ENCODE data around the gene TSPAN14. TPM values are rescaled to one million over a fixed set of nuclear protein-coding genes. Genes with fewer than 3 reads are reported as not detected.
A peak's percentile ranks its signal among the peaks of the same experiment; 100 is the strongest.

The TSPAN14 gene
- polyA plus RNA-seq, 4 donors: 7.4 to 69.4 (median 32.4) TPM

DNA sequence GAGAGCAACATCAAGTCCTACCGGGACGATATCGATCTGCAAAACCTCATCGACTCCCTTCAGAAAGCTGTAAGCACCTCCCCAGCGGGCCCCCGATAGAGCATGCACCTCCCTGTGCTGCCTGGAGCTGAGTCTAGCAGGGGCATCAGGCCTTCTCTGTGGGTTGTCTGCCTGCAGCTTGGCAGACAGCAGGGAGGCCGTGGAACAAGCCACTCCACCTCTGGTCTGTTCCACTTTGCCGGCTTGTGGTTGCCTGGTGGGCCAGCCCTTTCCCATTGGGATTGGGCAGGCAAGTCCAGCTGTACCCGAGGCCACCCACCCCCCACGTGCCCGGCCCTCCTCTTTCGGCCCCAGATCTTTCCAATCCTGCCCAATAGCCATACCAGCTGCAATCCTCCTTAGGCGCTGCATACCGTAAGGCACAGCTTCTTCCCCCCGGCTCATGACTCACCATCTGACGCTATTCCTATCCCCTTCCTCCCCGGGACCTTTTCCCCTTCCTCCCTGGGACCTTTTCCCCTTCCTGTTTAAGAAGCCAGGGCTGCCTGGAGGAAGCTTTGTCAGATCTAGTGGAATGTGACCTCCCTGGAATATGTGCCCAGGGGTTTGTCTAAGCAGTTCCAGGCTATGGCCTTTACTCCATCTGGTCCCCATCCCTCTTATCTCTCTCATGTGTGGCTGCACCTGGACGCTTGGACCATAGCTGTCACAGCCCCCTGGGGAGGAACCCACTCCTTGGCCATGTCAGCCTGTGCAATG is 55.5 kb downstream of the TSPAN14 start:
- no peaks in the 10 kb centered on the region for H3K9me3 ChIP-seq (ENCODE audit: control insufficient read depth in 2 of 2, insufficient read depth in 1 of 2, low read depth in 1 of 2, low read length in 1 of 2)
- 81 to 90% (median 88%) methylated on average over 17 to 18 of the region's 18 CpGs for WGBS, 3 donors
- H3K27ac ChIP-seq (ENCODE audit: low read depth in 1 of 3, low read length in 2 of 3): peak overlapping the region in 1 of 3 donors; percentile 53
- no peak overlapping the region for H3K4me3 ChIP-seq (ENCODE audit: low read depth in 1 of 3, low read length in 3 of 3)
- FAIRE-seq (no peak), DNase-seq (no peak)
- H3K36me3 ChIP-seq (ENCODE audit: control insufficient read depth in 3 of 3, insufficient read depth in 2 of 3, low read depth in 1 of 3, low read length in 3 of 3): peaks cover 0 to 73% (median 20%) of the 10 kb centered on the region in 3 donors
- H3K4me1 ChIP-seq (ENCODE audit: control insufficient read depth in 3 of 3, insufficient read depth in 2 of 3, low read depth in 1 of 3, low read length in 2 of 3): peaks cover 7 to 28% (median 8%) of the 10 kb centered on the region in 3 donors
- no peaks in the 10 kb centered on the region for H3K27me3 ChIP-seq (ENCODE audit: control insufficient read depth in 3 of 3, insufficient read depth in 3 of 3, low read length in 3 of 3)

DNA sequence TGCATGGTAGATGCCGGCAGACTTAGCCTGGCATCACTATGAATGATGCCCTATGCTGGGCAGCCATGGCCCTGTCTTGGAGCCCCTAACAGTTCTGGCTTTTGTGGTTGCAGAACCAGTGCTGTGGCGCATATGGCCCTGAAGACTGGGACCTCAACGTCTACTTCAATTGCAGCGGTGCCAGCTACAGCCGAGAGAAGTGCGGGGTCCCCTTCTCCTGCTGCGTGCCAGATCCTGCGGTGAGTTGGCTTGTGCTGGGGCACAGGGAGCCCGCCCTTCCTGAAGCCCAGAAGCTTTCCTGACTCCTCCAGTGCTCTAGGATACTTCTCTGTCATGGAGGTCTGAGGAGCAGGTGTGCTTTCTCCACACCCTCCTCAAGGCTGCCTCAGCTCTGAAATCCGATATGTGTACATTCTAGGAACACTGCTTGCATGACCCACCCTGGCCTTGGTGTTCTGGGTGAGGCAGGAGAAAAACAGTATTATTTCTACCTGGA is 58.0 kb downstream of the TSPAN14 start:
- 87 to 95% (median 92%) methylated on average over 10 of the region's 10 CpGs for WGBS, 3 donors

DNA sequence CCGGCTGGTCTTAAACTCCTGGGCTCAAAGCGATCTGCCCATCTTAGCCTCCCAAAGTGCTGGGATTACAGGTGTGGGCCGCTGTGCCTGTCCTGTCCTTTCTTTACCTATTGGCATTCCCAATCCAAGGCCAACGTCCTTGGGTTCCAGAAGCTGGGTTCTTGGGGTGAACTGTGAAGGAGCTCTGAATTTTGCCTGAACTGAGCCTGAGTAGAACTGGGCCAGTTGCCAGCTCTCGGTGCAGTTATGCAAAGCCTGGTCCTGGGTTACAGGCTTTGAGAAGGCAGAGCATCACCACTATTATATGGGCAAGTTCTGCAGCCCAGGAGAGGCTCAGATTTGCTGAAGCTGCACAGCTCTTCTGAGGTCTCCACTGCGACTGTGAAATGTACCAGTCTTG is 59.0 kb downstream of the TSPAN14 start:
- no peak for DNase-seq
- no peaks in the 10 kb centered on the region for H3K9me3 ChIP-seq (ENCODE audit: control insufficient read depth in 2 of 2, insufficient read depth in 1 of 2, low read depth in 1 of 2, low read length in 1 of 2)
- 93 to 94% (median 94%) methylated on average over 6 of the region's 6 CpGs for WGBS, 3 donors
- no peak overlapping the region for H3K27ac ChIP-seq (ENCODE audit: low read depth in 1 of 3, low read length in 2 of 3)
- no peak for FAIRE-seq
- peaks cover 4 to 88% (median 41%) of the 10 kb centered on the region in 3 donors for H3K36me3 ChIP-seq (ENCODE audit: control insufficient read depth in 3 of 3, insufficient read depth in 2 of 3, low read depth in 1 of 3, low read length in 3 of 3)
- H3K4me1 ChIP-seq (ENCODE audit: control insufficient read depth in 3 of 3, insufficient read depth in 2 of 3, low read depth in 1 of 3, low read length in 2 of 3): no peaks in the 10 kb centered on the region
- H3K27me3 ChIP-seq (ENCODE audit: control insufficient read depth in 3 of 3, insufficient read depth in 3 of 3, low read length in 3 of 3): no peaks in the 10 kb centered on the region
- H3K4me3 ChIP-seq (ENCODE audit: low read depth in 1 of 3, low read length in 3 of 3): no peak overlapping the region

More for the DNA sequence above, 58.0 kb downstream of the TSPAN14 start:
- Histone ChIP-seq H3K4me1 (ENCODE audit: control insufficient read depth in 3 of 3, insufficient read depth in 2 of 3, low read depth in 1 of 3, low read length in 2 of 3) (peaks cover 0 to 4% (median 0%) of the 10 kb centered on the region in 3 donors), H3K27ac (ENCODE audit: low read depth in 1 of 3, low read length in 2 of 3) (no peak overlapping the region), H3K36me3 (ENCODE audit: control insufficient read depth in 3 of 3, insufficient read depth in 2 of 3, low read depth in 1 of 3, low read length in 3 of 3) (peaks cover 2 to 85% (median 37%) of the 10 kb centered on the region in 3 donors), H3K4me3 (ENCODE audit: low read depth in 1 of 3, low read length in 3 of 3) (no peak overlapping the region), H3K9me3 (ENCODE audit: control insufficient read depth in 2 of 2, insufficient read depth in 1 of 2, low read depth in 1 of 2, low read length in 1 of 2) (no peaks in the 10 kb centered on the region), H3K27me3 (ENCODE audit: control insufficient read depth in 3 of 3, insufficient read depth in 3 of 3, low read length in 3 of 3) (no peaks in the 10 kb centered on the region)
- DNase-seq: no peak
- no peak for FAIRE-seq

DNA sequence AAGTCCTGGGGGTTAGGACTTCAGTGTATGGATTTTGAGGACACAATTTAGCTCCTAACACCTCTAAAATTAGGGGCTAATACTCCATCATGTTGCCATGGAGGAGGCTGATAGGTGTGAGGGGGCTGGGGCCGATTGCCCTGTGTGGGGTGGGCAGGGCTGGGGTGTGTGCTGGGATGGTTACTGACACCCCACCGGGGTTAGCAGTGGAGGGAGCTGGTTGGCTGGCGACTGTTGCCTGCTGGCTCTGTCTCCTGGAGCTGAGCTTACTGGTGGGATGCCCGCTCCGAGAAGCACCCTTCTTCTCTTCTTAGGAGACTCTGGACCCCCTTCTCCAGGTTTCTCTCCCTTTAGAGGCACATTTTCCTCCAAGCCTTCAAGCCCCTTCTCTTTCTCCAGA is 61.4 kb downstream of the TSPAN14 start:
- Histone ChIP-seq H3K9me3 (ENCODE audit: control insufficient read depth in 2 of 2, insufficient read depth in 1 of 2, low read depth in 1 of 2, low read length in 1 of 2) (no peaks in the 10 kb centered on the region), H3K36me3 (ENCODE audit: control insufficient read depth in 3 of 3, insufficient read depth in 2 of 3, low read depth in 1 of 3, low read length in 3 of 3) (peaks cover 12 to 87% (median 43%) of the 10 kb centered on the region in 3 donors), H3K27me3 (ENCODE audit: control insufficient read depth in 3 of 3, insufficient read depth in 3 of 3, low read length in 3 of 3) (no peaks in the 10 kb centered on the region), H3K4me3 (ENCODE audit: low read depth in 1 of 3, low read length in 3 of 3) (no peak overlapping the region), H3K4me1 (ENCODE audit: control insufficient read depth in 3 of 3, insufficient read depth in 2 of 3, low read depth in 1 of 3, low read length in 2 of 3) (peaks cover 0 to 4% (median 0%) of the 10 kb centered on the region in 3 donors), H3K27ac (ENCODE audit: low read depth in 1 of 3, low read length in 2 of 3) (no peak overlapping the region)
- DNase-seq (no peak), FAIRE-seq (no peak)
- WGBS, 3 donors: 88 to 98% (median 92%) methylated on average over 5 of the region's 5 CpGs

DNA sequence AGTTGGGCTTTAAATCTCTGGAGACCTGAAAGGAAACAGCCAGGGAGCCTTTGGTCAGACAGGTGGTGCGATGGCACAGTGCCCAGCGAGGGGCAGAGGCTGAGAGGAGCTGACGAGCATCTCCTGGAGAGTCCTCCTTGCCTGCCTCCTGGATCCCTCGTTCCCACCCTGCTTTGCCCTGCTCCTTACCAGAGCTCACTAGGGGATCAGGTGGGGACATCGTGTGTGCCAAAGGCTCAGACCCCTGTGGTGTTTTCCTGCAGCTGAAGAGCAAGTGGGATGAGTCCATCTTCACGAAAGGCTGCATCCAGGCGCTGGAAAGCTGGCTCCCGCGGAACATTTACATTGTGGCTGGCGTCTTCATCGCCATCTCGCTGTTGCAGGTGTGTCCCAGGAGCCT is 61.8 kb downstream of the TSPAN14 start:
- Histone ChIP-seq H3K27ac (ENCODE audit: low read depth in 1 of 3, low read length in 2 of 3) (no peak overlapping the region), H3K4me1 (ENCODE audit: control insufficient read depth in 3 of 3, insufficient read depth in 2 of 3, low read depth in 1 of 3, low read length in 2 of 3) (peaks cover 0 to 4% (median 0%) of the 10 kb centered on the region in 3 donors), H3K27me3 (ENCODE audit: control insufficient read depth in 3 of 3, insufficient read depth in 3 of 3, low read length in 3 of 3) (no peaks in the 10 kb centered on the region), H3K4me3 (ENCODE audit: low read depth in 1 of 3, low read length in 3 of 3) (no peak overlapping the region), H3K36me3 (ENCODE audit: control insufficient read depth in 3 of 3, insufficient read depth in 2 of 3, low read depth in 1 of 3, low read length in 3 of 3) (peaks cover 12 to 88% (median 43%) of the 10 kb centered on the region in 3 donors), H3K9me3 (ENCODE audit: control insufficient read depth in 2 of 2, insufficient read depth in 1 of 2, low read depth in 1 of 2, low read length in 1 of 2) (no peaks in the 10 kb centered on the region)
- FAIRE-seq (no peak), DNase-seq (no peak)
- 84 to 91% (median 85%) methylated on average over 12 of the region's 12 CpGs for WGBS, 3 donors

DNA sequence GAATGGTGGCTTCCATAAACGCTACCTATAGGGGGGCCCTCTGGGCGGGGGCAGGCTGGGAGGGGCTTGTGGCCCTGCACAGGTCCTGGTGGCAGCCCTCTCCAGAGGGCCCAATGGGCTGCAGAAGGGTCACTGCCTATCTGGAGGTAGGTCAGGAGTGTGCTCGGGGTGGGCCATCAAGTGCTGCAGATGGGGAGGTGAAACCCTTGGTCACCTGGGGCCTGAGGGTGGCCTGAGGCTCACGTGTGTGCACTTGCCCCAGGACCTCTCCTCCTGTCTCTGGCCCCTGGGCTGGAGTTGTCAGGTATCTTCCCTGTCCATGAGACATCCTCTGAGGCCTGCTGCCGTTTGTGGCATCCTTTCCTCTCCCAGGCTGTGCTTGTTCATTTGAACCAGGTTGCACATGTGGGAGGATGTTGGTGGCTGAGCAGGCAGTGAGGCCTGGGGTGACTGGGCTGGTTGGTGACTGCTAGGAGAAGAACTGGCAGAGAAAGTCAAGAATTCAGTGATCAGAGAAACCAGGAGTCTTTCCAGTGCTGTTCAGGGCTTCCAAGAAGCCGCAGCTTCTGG is 62.5 kb downstream of the TSPAN14 start:
- Histone ChIP-seq H3K36me3 (ENCODE audit: control insufficient read depth in 3 of 3, insufficient read depth in 2 of 3, low read depth in 1 of 3, low read length in 3 of 3) (peaks cover 12 to 88% (median 43%) of the 10 kb centered on the region in 3 donors), H3K9me3 (ENCODE audit: control insufficient read depth in 2 of 2, insufficient read depth in 1 of 2, low read depth in 1 of 2, low read length in 1 of 2) (no peaks in the 10 kb centered on the region), H3K27me3 (ENCODE audit: control insufficient read depth in 3 of 3, insufficient read depth in 3 of 3, low read length in 3 of 3) (no peaks in the 10 kb centered on the region), H3K27ac (ENCODE audit: low read depth in 1 of 3, low read length in 2 of 3) (no peak overlapping the region), H3K4me3 (ENCODE audit: low read depth in 1 of 3, low read length in 3 of 3) (no peak overlapping the region), H3K4me1 (ENCODE audit: control insufficient read depth in 3 of 3, insufficient read depth in 2 of 3, low read depth in 1 of 3, low read length in 2 of 3) (peaks cover 0 to 4% (median 0%) of the 10 kb centered on the region in 3 donors)
- WGBS, 3 donors: 76 to 89% (median 88%) methylated on average over 6 of the region's 6 CpGs
- no peak for DNase-seq
- no peak for FAIRE-seq

DNA sequence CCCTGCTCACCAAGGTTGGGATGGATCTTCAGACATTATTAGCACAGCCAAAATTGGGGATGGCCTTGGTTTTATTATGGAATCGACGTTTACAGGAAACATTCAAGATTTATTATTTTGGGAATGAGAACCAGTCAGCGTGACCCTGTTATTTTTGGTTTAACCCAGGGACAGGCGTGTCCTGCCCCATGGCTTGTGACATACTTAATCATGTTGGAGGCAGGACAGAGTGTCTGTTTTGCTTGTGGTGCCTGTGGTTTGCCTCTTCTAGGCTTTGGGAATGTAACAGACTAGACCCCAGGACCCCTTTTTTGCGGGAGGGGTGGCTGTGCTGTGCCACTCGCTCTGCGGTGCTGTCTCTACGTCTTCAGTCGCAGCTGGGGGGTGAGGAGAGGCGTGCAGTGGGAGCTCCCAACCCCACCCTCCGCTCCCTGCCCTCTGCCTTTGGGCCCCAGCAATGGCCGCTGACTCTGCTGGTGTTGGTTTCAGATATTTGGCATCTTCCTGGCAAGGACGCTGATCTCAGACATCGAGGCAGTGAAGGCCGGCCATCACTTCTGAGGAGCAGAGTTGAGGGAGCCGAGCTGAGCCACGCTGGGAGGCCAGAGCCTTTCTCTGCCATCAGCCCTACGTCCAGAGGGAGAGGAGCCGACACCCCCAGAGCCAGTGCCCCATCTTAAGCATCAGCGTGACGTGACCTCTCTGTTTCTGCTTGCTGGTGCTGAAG is 63.5 kb downstream of the TSPAN14 start:
- Histone ChIP-seq H3K36me3 (ENCODE audit: control insufficient read depth in 3 of 3, insufficient read depth in 2 of 3, low read depth in 1 of 3, low read length in 3 of 3) (peaks cover 12 to 78% (median 36%) of the 10 kb centered on the region in 3 donors), H3K9me3 (ENCODE audit: control insufficient read depth in 2 of 2, insufficient read depth in 1 of 2, low read depth in 1 of 2, low read length in 1 of 2) (no peaks in the 10 kb centered on the region), H3K4me1 (ENCODE audit: control insufficient read depth in 3 of 3, insufficient read depth in 2 of 3, low read depth in 1 of 3, low read length in 2 of 3) (peaks cover 0 to 4% (median 0%) of the 10 kb centered on the region in 3 donors), H3K27me3 (ENCODE audit: control insufficient read depth in 3 of 3, insufficient read depth in 3 of 3, low read length in 3 of 3) (no peaks in the 10 kb centered on the region), H3K4me3 (ENCODE audit: low read depth in 1 of 3, low read length in 3 of 3) (no peak overlapping the region), H3K27ac (ENCODE audit: low read depth in 1 of 3, low read length in 2 of 3) (peak overlapping the region in 1 of 3 donors; percentile 34)
- DNase-seq: no peak
- FAIRE-seq: no peak
- WGBS, 3 donors: 89 to 93% (median 91%) methylated on average over 19 to 21 of the region's 21 CpGs

DNA sequence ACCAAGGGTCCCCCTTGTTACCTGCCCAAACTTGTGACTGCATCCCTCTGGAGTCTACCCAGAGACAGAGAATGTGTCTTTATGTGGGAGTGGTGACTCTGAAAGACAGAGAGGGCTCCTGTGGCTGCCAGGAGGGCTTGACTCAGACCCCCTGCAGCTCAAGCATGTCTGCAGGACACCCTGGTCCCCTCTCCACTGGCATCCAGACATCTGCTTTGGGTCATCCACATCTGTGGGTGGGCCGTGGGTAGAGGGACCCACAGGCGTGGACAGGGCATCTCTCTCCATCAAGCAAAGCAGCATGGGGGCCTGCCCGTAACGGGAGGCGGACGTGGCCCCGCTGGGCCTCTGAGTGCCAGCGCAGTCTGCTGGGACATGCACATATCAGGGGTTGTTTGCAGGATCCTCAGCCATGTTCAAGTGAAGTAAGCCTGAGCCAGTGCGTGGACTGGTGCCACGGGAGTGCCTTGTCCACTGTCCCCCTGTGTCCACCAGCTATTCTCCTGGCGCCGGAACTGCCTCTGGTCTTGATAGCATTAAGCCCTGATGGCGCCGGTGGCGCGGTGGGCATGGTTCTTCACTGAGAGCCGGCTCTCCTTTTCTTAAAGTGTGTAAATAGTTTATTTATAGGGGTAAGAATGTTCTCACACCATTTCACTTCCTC is 64.2 kb downstream of the TSPAN14 start:
- H3K27ac ChIP-seq (ENCODE audit: low read depth in 1 of 3, low read length in 2 of 3): no peak overlapping the region
- H3K27me3 ChIP-seq (ENCODE audit: control insufficient read depth in 3 of 3, insufficient read depth in 3 of 3, low read length in 3 of 3): no peaks in the 10 kb centered on the region

More for the DNA sequence above, 64.2 kb downstream of the TSPAN14 start:
- DNase-seq (no peak), FAIRE-seq (no peak)
- H3K4me3 ChIP-seq (ENCODE audit: low read depth in 1 of 3, low read length in 3 of 3): no peak overlapping the region
- H3K9me3 ChIP-seq (ENCODE audit: control insufficient read depth in 2 of 2, insufficient read depth in 1 of 2, low read depth in 1 of 2, low read length in 1 of 2): no peaks in the 10 kb centered on the region
- H3K36me3 ChIP-seq (ENCODE audit: control insufficient read depth in 3 of 3, insufficient read depth in 2 of 3, low read depth in 1 of 3, low read length in 3 of 3): peaks cover 12 to 73% (median 33%) of the 10 kb centered on the region in 3 donors
- 91 to 92% (median 92%) methylated on average over 17 of the region's 17 CpGs for WGBS, 3 donors
- peaks cover 0 to 4% (median 0%) of the 10 kb centered on the region in 3 donors for H3K4me1 ChIP-seq (ENCODE audit: control insufficient read depth in 3 of 3, insufficient read depth in 2 of 3, low read depth in 1 of 3, low read length in 2 of 3)

Measured in small intestine (tissue), 7 donors.